GM20000 (cell line): Measurements from ENCODE around the gene HMGB1.

Experiments
- DNase-seq: peaks from one replicate; pipeline ENCODE4 v3.0.0; 2012; ENCODE audit warnings: low spot score
- TF ChIP-seq, protein P1 (sequence below): IDR thresholded peaks from 2 replicates; pipeline ENCODE4 v1.5.1; 2012; ENCODE audit warnings: mild to moderate bottlenecking, control low read depth; ENCODE audit errors: extremely low read depth, missing control alignments

The HMGB1 gene

DNA sequence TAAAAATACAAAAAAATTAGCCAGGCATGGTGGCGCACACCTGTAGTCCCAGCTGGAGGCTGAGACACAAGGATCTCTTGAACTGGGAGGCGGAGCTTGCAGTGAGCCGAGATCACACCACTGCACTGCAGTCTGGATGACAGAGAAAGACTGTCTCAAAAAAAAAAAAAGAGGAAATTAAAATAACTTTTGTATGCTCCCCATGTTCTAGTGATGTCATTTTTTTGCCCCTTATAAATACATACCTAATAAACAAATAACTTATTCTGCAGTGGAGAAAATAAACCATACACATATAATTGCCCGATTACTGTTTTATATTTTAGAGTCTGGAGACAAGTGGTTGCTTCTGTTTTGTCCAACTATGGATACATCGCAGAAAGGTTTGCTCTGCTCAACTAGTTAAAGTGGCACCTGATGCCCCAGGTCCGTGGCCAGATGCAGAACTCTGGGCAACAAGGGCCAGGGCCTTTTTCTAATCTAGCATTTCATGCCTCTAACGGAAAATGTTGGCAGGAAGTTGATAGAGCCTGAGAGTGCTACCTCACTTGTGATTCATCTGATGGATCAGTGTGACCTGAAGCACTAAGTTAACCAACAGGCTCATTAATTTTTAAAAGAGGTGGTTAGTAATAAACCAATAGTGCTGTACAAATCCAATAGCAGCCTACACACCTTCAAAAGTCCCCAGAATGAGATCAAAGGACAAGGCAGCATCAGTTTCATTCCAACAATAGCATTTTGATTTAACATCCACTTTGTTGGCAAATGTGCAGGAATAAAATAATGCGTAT is 24.6 kb downstream of the HMGB1 start:
- TF ChIP-seq, protein P1, sequence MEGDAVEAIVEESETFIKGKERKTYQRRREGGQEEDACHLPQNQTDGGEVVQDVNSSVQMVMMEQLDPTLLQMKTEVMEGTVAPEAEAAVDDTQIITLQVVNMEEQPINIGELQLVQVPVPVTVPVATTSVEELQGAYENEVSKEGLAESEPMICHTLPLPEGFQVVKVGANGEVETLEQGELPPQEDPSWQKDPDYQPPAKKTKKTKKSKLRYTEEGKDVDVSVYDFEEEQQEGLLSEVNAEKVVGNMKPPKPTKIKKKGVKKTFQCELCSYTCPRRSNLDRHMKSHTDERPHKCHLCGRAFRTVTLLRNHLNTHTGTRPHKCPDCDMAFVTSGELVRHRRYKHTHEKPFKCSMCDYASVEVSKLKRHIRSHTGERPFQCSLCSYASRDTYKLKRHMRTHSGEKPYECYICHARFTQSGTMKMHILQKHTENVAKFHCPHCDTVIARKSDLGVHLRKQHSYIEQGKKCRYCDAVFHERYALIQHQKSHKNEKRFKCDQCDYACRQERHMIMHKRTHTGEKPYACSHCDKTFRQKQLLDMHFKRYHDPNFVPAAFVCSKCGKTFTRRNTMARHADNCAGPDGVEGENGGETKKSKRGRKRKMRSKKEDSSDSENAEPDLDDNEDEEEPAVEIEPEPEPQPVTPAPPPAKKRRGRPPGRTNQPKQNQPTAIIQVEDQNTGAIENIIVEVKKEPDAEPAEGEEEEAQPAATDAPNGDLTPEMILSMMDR = no peak
- no peak for DNase-seq

DNA sequence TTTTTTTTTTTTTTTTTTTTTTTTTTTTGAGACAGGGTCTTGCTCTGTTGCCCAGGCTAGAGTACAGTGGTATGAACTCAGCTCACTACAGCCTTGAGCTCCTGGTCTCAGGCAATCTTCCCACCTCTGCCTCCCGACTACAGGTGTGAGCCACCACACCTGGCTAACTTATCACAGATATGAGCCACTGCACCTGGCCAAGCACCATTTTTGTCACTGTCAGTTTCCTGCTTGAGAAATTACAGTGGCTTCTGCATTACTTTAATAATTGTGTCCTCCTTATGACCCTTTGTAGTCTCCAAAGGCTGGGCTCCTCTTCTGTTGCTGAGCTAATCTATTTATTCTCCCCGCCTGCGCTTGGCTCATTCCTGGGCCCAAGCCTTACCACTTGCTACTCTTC is 27.4 kb downstream of the HMGB1 start:
- no peak for DNase-seq
- TF ChIP-seq, protein P1 = no peak

DNA sequence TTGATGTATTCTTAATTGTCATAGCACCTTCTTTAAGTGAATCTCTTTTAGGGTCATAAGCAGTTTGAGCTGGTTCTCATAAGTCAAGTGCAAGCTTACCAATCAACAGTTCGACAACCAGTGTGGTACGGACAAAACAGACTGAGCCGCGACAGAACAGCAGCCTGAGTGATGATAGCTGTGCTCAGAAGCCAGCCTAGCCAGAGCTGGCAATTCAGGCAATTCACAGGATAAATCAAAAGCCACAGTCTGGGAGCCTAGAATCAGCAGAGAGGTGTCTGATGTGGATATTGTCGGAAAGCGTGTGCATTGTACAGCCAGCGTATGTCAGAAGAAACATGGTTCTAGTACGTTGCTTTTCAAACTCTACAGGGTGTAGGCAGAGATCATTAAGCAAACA is 28.6 kb downstream of the HMGB1 start:
- DNase-seq = no peak
- TF ChIP-seq, protein P1 = no peak

DNA sequence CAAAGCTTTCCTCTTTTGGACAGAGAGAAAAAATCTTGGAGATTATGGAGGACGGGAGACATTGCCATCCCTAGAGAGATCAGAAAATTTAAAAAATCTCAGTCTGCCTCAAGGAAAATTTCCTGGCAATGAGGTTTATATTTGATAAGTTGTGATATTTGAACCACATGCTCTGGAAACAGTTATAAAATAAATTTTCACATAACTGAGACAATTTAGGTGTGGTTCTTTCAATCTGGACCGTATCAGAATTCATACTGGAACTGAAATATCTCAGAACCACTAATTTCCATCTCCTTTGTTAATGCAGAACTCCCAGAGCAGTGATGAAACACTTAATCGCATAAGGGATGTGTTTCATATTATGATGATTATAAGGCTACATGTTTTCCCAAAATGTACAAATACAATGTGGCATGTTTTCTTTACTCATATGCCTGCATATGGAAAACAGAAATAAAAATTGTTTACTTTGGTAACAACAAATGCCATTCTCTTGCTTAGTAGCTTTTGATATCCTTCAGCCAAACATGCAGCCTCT is 29.8 kb downstream of the HMGB1 start:
- no peak for DNase-seq
- TF ChIP-seq, protein P1 = no peak

DNA sequence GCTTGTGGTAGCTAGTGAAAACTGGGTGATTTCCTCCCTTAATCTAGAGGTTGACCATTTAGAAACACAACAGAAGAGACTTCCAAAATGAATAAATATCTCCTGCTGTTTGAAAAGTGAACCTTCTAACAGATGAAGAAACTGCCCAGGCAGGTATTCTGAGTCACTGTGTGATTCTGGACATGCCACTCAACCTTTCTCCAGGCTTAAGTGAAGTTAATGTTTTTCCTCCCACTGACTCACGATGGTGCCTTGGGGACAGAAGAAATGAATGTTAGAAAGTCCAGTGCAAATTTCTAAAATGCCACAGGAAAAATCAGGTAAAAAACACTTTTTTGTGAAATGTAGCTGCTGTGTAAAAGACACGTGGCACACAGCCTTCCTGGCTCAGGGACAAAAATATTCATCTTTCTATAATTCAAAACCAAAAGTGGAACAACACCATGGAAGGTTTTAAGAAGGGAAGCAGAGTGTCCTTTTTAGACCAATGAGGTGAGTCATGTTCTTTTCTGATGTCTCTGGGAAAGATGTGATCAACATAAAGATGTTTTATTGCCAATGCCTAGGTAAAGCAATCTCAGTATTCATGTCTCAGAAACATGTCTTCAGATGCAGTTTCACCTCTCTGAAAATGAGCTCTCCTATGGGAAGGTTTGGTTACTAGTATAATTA is 34.3 kb downstream of the HMGB1 start:
- DNase-seq = no peak
- TF ChIP-seq, protein P1 = no peak

DNA sequence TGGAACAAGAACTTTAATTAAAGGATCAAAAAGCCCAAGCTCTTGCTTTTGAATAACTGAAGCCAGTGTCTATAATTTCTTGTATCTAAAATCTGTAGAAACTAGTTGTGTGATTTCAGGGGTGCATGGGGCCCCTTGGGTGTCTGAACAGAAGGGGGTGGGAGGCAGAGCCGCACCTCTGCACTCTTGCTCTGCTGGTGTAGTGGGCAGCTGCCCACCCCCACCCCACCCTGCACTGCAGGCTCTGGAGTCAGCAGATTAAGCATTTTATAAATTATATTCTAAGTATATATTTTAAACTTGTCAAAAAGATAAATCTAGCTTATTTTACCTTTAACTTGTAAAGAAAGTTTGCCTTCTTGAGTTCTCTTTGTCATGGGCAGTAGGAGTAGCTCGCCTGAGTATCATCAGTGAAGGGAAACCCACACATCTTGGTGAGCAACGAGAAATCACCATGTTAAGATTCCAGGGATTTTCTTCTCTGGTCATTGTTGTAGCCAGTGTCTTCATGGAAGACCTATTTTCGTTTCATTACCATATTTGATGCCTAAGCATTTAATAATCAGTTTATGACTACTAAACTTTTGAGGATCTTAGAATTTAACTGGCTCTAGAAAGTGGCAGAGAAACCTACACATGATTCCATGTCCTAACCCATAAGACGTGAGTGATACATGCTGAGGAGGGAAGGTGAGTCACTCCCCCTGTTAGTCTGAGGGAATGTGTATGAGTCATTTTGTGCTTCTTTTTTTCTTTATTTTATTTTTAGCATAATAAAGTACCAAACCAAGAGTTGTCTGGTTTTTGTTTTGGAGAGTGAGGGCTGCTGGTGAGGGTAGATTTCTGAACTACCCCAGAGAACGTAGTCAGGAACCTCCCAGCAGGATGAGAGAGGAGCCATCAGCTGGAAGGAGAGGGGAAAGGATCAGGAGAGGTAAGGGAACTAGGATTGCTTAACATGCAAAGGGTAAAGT is 35.7 kb downstream of the HMGB1 start:
- no peak for DNase-seq
- TF ChIP-seq, protein P1 = no peak
